GM18520 (cell line): ENCODE results near the gene AKT1.
"Not testable (repeated sequence)": the region's sequence is repeated elsewhere in the genome, so short reads cannot be mapped to it uniquely, and the experiment has no call there.

Experiments
- ATAC-seq: cut with Tn5 transposase; IDR thresholded peaks from one replicate; pipeline ENCODE4 v1.9.1; 2021; ENCODE audit not compliant: unreplicated experiment

AKT1 gene

GRCh38 chr14:104755621-104756020, 39.9 kb downstream of the AKT1 start:
- ATAC-seq = no peak

GRCh38 chr14:104754213-104754851, 41.2 kb downstream of the AKT1 start:
- no peak for ATAC-seq

- ATAC-seq = no peak
Measured at GRCh38 chr14:104753528-104754212, 41.9 kb downstream of the AKT1 start.

- ATAC-seq = peak; percentile 94
Measured at GRCh38 chr14:104752735-104753527, 42.6 kb downstream of the AKT1 start, which contains the start of gene SIVA1. Gene SIVA1 (plus strand): TSS chr14:104753147. CDS start chr14:104753202, 55 bp downstream.

- ATAC-seq = no peak
Measured at GRCh38 chr14:104752423-104752734, 43.2 kb downstream of the AKT1 start.

- ATAC-seq = no peak
Measured at GRCh38 chr14:104751539-104752422, 43.8 kb downstream of the AKT1 start.

- not testable (repeated sequence) for ATAC-seq
Measured at GRCh38 chr14:104750753-104751057, 44.8 kb downstream of the AKT1 start.

- ATAC-seq = no peak
Measured at GRCh38 chr14:104750056-104750752, 45.3 kb downstream of the AKT1 start.

GRCh38 chr14:104749111-104749649, 46.4 kb downstream of the AKT1 start:
- ATAC-seq = no peak

GRCh38 chr14:104747876-104748275, 47.7 kb downstream of the AKT1 start:
- ATAC-seq = no peak

GRCh38 chr14:104746934-104747481, 48.5 kb downstream of the AKT1 start:
- ATAC-seq = no peak

GRCh38 chr14:104746071-104746545, 49.4 kb downstream of the AKT1 start:
- no peak for ATAC-seq

- ATAC-seq = no peak
Measured at GRCh38 chr14:104745431-104745830, 50.1 kb downstream of the AKT1 start.

- ATAC-seq = no peak
Measured at GRCh38 chr14:104744484-104744883, 51.1 kb downstream of the AKT1 start.

- ATAC-seq = no peak
Measured at GRCh38 chr14:104743461-104744380, 51.8 kb downstream of the AKT1 start.

GRCh38 chr14:104742586-104743455, 52.7 kb downstream of the AKT1 start:
- ATAC-seq = no peak

GRCh38 chr14:104741803-104742251, 53.7 kb downstream of the AKT1 start:
- no peak for ATAC-seq
